Osteocyte (in vitro differentiated cells): ENCODE data around the gene IMPG2. TPM values are rescaled to one million over a fixed set of nuclear protein-coding genes. Genes with fewer than 3 reads are reported as not detected.

Experiments used
- DNase-seq: peaks from one replicate; pipeline ENCODE4 v3.0.0; 2021; ENCODE audit warnings: mixed read lengths; ENCODE audit not compliant: unreplicated experiment; ENCODE audit errors: extremely low spot score
- H3K27ac Mint-ChIP-seq: one replicate; pipeline ENCODE4 v1.8.0; 2021; ENCODE audit warnings: mild to moderate bottlenecking, mixed read lengths; ENCODE audit not compliant: unreplicated experiment
- H3K27me3 Mint-ChIP-seq: one replicate; pipeline ENCODE4 v1.8.0; 2021; ENCODE audit warnings: mixed read lengths; ENCODE audit not compliant: unreplicated experiment
- H3K36me3 Mint-ChIP-seq: one replicate; pipeline ENCODE4 v1.8.0; 2021; ENCODE audit warnings: mixed read lengths; ENCODE audit not compliant: unreplicated experiment
- H3K4me1 Mint-ChIP-seq: one replicate; pipeline ENCODE4 v1.8.0; 2021; ENCODE audit warnings: mixed read lengths; ENCODE audit not compliant: unreplicated experiment
- H3K4me3 Mint-ChIP-seq: one replicate; pipeline ENCODE4 v1.8.0; 2021; ENCODE audit warnings: mild to moderate bottlenecking, moderate library complexity, mixed read lengths; ENCODE audit not compliant: unreplicated experiment
- H3K9me3 Mint-ChIP-seq: one replicate; pipeline ENCODE4 v1.8.0; 2021; ENCODE audit warnings: mixed read lengths; ENCODE audit not compliant: unreplicated experiment
- CTCF ChIP-seq: fragments of 200-600 bp; sonication (generic); IDR thresholded peaks from 2 replicates; pipeline ENCODE4 v1.5.0; 2021; ENCODE audit warnings: antibody characterized with exemption, mild to moderate bottlenecking, moderate library complexity
- total RNA-seq: library from RNA; stranded (reverse); gene quantifications from 2 replicates; pipeline ENCODE4 v1.2.1, GENCODE V29; 2021

IMPG2 gene
- total RNA-seq, 1 donor from 2014 or later, result 0.73 TPM

- no peak for DNase-seq
- H3K27ac Mint-ChIP-seq, result no peak overlapping the region
- TF ChIP-seq CTCF, result no peak
- H3K4me3 Mint-ChIP-seq, result no peak overlapping the region
- peaks cover 3% of the 10 kb centered on the region for H3K36me3 Mint-ChIP-seq
- H3K4me1 Mint-ChIP-seq, result no peaks in the 10 kb centered on the region
- no peaks in the 10 kb centered on the region for H3K27me3 Mint-ChIP-seq
- H3K9me3 Mint-ChIP-seq, result no peaks in the 10 kb centered on the region
These were observed 89.8 kb downstream of the IMPG2 start for GRCh38 chr3:101230618-101231017.

- no peak overlapping the region for H3K4me3 Mint-ChIP-seq
- no peaks in the 10 kb centered on the region for H3K9me3 Mint-ChIP-seq
- no peak overlapping the region for H3K27ac Mint-ChIP-seq
- TF ChIP-seq CTCF, result peak; percentile 39
- no peaks in the 10 kb centered on the region for H3K27me3 Mint-ChIP-seq
- DNase-seq, result no peak
- H3K36me3 Mint-ChIP-seq, result peaks cover 3% of the 10 kb centered on the region
- peaks cover 2% of the 10 kb centered on the region for H3K4me1 Mint-ChIP-seq
These were observed 90.7 kb downstream of the IMPG2 start for GRCh38 chr3:101229681-101230080.

GRCh38 chr3:101228441-101228840, 91.9 kb downstream of the IMPG2 start:
- no peak for TF ChIP-seq CTCF

GRCh38 chr3:101224739-101225138, 95.6 kb downstream of the IMPG2 start:
- no peak for DNase-seq
- Mint-ChIP-seq H3K36me3 (no peaks in the 10 kb centered on the region), H3K27me3 (no peaks in the 10 kb centered on the region), H3K4me1 (peaks cover 4% of the 10 kb centered on the region), H3K27ac (no peak overlapping the region), H3K4me3 (no peak overlapping the region), H3K9me3 (peaks cover under 1% of the 10 kb centered on the region)
- no peak for TF ChIP-seq CTCF

More at GRCh38 chr3:101228441-101228840, 91.9 kb downstream of the IMPG2 start:
- Mint-ChIP-seq H3K27ac (no peak overlapping the region), H3K27me3 (no peaks in the 10 kb centered on the region), H3K4me1 (peaks cover 4% of the 10 kb centered on the region), H3K4me3 (no peak overlapping the region), H3K36me3 (peaks cover 3% of the 10 kb centered on the region), H3K9me3 (no peaks in the 10 kb centered on the region)
- DNase-seq, result no peak

GRCh38 chr3:101223016-101223415, 97.4 kb downstream of the IMPG2 start:
- no peak for DNase-seq
- no peak for TF ChIP-seq CTCF

More at GRCh38 chr3:101223016-101223415, 97.4 kb downstream of the IMPG2 start:
- H3K4me3 Mint-ChIP-seq, result no peak overlapping the region
- H3K4me1 Mint-ChIP-seq, result peaks cover 4% of the 10 kb centered on the region
- no peak overlapping the region for H3K27ac Mint-ChIP-seq
- peaks cover 3% of the 10 kb centered on the region for H3K36me3 Mint-ChIP-seq
- H3K27me3 Mint-ChIP-seq, result no peaks in the 10 kb centered on the region
- H3K9me3 Mint-ChIP-seq, result peaks cover 5% of the 10 kb centered on the region
